OCI-LY7 (cell line): Measurements from ENCODE around the gene TMEM167B.
A peak's percentile ranks its signal among the peaks of the same experiment; 100 is the strongest.

Experiments
- CTCF ChIP-seq: fragments of 200-600 bp; sonication (generic); conservative IDR thresholded peaks from 2 replicates; pipeline ENCODE4 v1.5.1; 2014; ENCODE audit warnings: mild to moderate bottlenecking, antibody characterized with exemption, low read length, moderate library complexity, mixed read lengths
- EZH2phosphoT487 ChIP-seq: fragments of 200-600 bp; sonication (generic); IDR thresholded peaks from 2 replicates; pipeline ENCODE4 v1.6.1; 2018; ENCODE audit warnings: low read depth, borderline replicate concordance, mild to moderate bottlenecking, mixed run types, antibody characterized with exemption, low read length, moderate library complexity, mixed read lengths

DNA sequence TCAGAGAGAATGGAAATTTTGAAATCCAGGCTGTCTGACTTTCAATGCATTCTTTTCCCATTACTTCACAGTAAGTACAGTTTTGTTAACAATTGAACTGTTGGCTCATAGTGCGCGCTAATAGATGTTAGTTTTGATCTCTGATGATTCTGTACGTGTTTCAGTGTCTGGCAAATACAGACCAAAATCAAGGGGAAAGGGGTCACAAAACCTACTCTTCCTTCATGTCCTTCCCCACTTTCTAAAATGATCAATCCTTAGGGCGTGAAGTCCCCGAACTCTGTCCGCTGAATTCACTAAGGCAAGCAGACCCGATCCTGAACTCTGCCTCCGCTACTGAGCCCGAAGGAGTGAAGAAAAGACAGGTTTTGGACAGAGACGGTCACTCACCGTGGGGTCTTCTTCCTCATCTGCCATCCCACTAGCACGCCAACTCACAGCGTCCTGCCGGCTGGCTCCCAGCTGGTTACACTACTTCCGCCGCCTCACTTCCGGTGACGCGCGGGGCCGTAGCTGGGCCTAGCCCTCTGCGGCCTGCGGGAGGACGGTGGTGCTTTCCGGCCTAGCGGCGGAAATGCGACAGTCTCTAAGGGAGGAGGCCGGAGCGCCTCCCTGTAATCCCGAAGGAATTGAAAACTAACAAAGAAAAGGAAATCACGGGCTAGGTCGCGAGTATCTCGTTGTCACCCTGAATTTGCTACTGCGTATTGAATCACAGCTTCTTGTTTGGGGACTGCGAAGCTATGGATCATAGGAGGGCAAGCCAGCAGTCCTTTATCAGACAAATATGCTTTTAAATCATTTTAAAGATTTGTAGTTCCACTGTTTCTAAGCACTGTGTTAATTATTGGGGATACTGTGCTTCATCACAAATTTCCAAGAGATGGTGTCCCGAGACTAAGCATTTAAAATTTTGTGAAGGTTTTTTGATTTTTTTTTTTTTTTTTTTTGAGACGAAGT, 14.8 kb upstream of the TMEM167B start, which contains the start of gene TAF13:
- TF ChIP-seq CTCF, result 0 out of 2 replicates have a peak, but pooled peaks have one; percentile 17
- no peak for TF ChIP-seq EZH2phosphoT487
